Skin of body (tissue), 1 donor: ENCODE measurements around the gene HNRNPM. TPM values are rescaled to one million over a fixed set of nuclear protein-coding genes. Genes with fewer than 3 reads are reported as not detected.

ENCODE experiments used
- total RNA-seq: library from RNA; depleted of rRNA; stranded (reverse); fragments of >200 nt; gene quantifications from one replicate; pipeline ENCODE4 v1.2.3, GENCODE V29; 2014

Gene HNRNPM
- total RNA-seq, 1 donor from 2014 or later: 94.2 TPM

Other genes starting within 250 kb of the HNRNPM start
- 55.2 TPM for gene CERS4, start 235.6 kb upstream of the HNRNPM start, total RNA-seq
- gene CD320, start 136.6 kb upstream of the HNRNPM start, total RNA-seq: 8.4 TPM
- 14.8 TPM for gene NDUFA7, start 123.6 kb upstream of the HNRNPM start, total RNA-seq
- 555 TPM for gene RPS28, start 123.5 kb upstream of the HNRNPM start, total RNA-seq
- gene KANK3, start 101.7 kb upstream of the HNRNPM start, total RNA-seq: 4.8 TPM
- gene ANGPTL4, start 80.8 kb upstream of the HNRNPM start, total RNA-seq: 5.8 TPM
- 76.5 TPM for gene RAB11B, start 54.6 kb upstream of the HNRNPM start, total RNA-seq
- 24.0 TPM for gene MARCHF2, start 31.7 kb upstream of the HNRNPM start, total RNA-seq
- gene PRAM1, start 57.7 kb downstream of the HNRNPM start, total RNA-seq: 2.3 TPM
- 4.8 TPM for gene ZNF414, start 69.2 kb downstream of the HNRNPM start, total RNA-seq
- 12.0 TPM for gene MYO1F, start 132.5 kb downstream of the HNRNPM start, total RNA-seq
- gene ADAMTS10, start 165.7 kb downstream of the HNRNPM start, total RNA-seq: 32.7 TPM
- not detected for gene NFILZ, start 185.7 kb downstream of the HNRNPM start, total RNA-seq